ENCODE measurements around the gene GPR84. TPM values are rescaled to one million over a fixed set of nuclear protein-coding genes. Genes with fewer than 3 reads are reported as not detected.
A peak's percentile ranks its signal among the peaks of the same experiment; 100 is the strongest.

Gene GPR84
- total and polyA plus RNA-seq, 8 donors, result 0.46 to 1.4 (median 0.50) TPM; not detected in 5

DNA sequence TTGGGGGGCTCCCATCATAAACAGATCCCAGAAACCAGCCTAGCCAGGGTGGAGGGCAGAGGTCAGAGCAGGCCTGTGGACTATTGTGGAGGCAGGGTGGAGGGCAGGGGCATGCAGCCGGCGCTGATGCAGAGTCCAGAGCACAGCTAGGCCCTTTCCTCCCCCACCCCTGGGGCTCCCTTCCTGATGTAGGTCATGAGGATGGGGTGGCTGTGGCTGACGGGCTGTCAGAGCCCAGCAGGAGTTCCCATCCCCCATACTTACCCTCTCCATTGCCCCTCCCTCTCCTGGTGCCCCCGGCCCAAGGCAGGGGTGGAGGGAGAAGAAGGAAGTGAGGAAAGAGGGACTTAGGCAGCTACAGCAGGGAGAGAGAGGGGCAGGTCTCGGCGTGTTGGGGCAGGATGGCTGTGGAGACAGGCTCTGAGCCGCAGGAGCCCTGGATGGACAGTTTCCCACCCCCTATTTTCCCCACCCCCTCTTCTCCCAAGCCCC, 25.9 kb upstream of the GPR84 start:
- H3K27me3 ChIP-seq, result no peaks in the 10 kb centered on the region
- no peak for TF ChIP-seq CTCF (IDR thresholded peaks at IDR 0.05)
- TF ChIP-seq POLR2A (IDR thresholded peaks at IDR 0.05), result no peak
- TF ChIP-seq POLR2AphosphoS5 (IDR thresholded peaks at IDR 0.05), result no peak
- no peak for TF ChIP-seq EP300 (IDR thresholded peaks at IDR 0.05)
- H3K4me3 ChIP-seq, result peak overlapping the region in 1 of 4 donors; percentile 47
- H3K4me1 ChIP-seq, result peaks cover 0 to 43% (median 23%) of the 10 kb centered on the region in 4 donors
- intact Hi-C loops (cut with DNase I; ENCODE audit: low total_unique reads), result no loop called here
- H3K9me3 ChIP-seq, result no peaks in the 10 kb centered on the region
- 49 to 83% (median 73%) methylated on average over 3 to 7 of the region's 7 CpGs for WGBS, 5 donors
- H3K36me3 ChIP-seq, result peaks cover 5 to 25% (median 15%) of the 10 kb centered on the region in 4 donors
- H3K27ac ChIP-seq, result no peak overlapping the region
- no peak for DNase-seq

GRCh38 chr12:54389607-54390175, 25.4 kb upstream of the GPR84 start:
- H3K36me3 ChIP-seq, result peaks cover 0 to 20% (median 9%) of the 10 kb centered on the region in 4 donors
- intact Hi-C loops (cut with DNase I; ENCODE audit: low total_unique reads), result no loop called here
- H3K27me3 ChIP-seq, result no peaks in the 10 kb centered on the region
- H3K27ac ChIP-seq, result no peak overlapping the region
- no peaks in the 10 kb centered on the region for H3K9me3 ChIP-seq
- peaks cover 0 to 48% (median 25%) of the 10 kb centered on the region in 4 donors for H3K4me1 ChIP-seq
- no peak overlapping the region for H3K4me3 ChIP-seq
- DNase-seq, result no peak
- TF ChIP-seq POLR2A (IDR thresholded peaks at IDR 0.05), result no peak
- WGBS, 5 donors, result 87 to 93% (median 91%) methylated on average over 4 to 5 of the region's 5 CpGs

GRCh38 chr12:54389134-54389508, 24.8 kb upstream of the GPR84 start:
- no peak overlapping the region for H3K27ac ChIP-seq
- no peaks in the 10 kb centered on the region for H3K27me3 ChIP-seq
- peaks cover 0 to 14% (median 4%) of the 10 kb centered on the region in 4 donors for H3K36me3 ChIP-seq
- 84 to 94% (median 90%) methylated on average over 3 of the region's 3 CpGs for WGBS, 5 donors
- no peaks in the 10 kb centered on the region for H3K9me3 ChIP-seq
- H3K4me3 ChIP-seq, result no peak overlapping the region
- H3K4me1 ChIP-seq, result peaks cover 0 to 54% (median 28%) of the 10 kb centered on the region in 4 donors
- intact Hi-C loops (cut with DNase I; ENCODE audit: low total_unique reads), result no loop called here
- TF ChIP-seq POLR2AphosphoS5 (IDR thresholded peaks at IDR 0.05) (no peak), EP300 (IDR thresholded peaks at IDR 0.05) (no peak), POLR2A (IDR thresholded peaks at IDR 0.05) (no peak), CTCF (IDR thresholded peaks at IDR 0.05) (no peak)
- DNase-seq, result no peak

- Histone ChIP-seq H3K27me3 (no peaks in the 10 kb centered on the region), H3K27ac (peak overlapping the region in 1 of 5 donors; percentile 46), H3K36me3 (peaks cover 0 to 11% (median 0%) of the 10 kb centered on the region in 4 donors), H3K4me3 (no peak overlapping the region), H3K9me3 (no peaks in the 10 kb centered on the region), H3K4me1 (peaks cover 0 to 58% (median 28%) of the 10 kb centered on the region in 4 donors)
- 67 to 80% (median 73%) methylated on average over 4 of the region's 4 CpGs for WGBS, 5 donors
- TF ChIP-seq POLR2AphosphoS5 (IDR thresholded peaks at IDR 0.05), result no peak
- no peak for DNase-seq
- intact Hi-C loops (cut with DNase I; ENCODE audit: low total_unique reads), result no loop called here
Measured at GRCh38 chr12:54388237-54389133, 24.2 kb upstream of the GPR84 start.

DNA sequence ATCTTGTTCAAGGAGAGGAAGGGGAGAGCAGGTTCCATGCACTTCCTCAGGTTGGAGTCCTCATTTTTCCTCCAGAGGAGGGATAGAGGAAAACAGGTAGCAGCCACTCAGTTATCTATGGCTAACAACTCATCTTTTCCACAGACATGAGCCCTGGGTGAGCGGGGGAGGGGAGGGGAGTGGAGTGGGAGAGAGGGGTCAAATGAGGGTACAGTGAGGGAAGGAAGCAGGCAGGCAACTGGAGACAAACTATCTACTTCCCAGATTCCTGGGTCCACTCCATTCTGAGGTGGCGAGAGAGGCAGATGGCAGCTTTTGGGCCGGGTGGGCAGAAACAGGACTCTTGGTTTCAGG, 22.8 kb upstream of the GPR84 start:
- no peak for DNase-seq
- no peak overlapping the region for H3K4me3 ChIP-seq
- H3K27ac ChIP-seq, result no peak overlapping the region
- intact Hi-C loops (cut with DNase I; ENCODE audit: low total_unique reads), result no loop called here
- no peaks in the 10 kb centered on the region for H3K9me3 ChIP-seq
- no peak for TF ChIP-seq EP300 (IDR thresholded peaks at IDR 0.05)
- no peak for TF ChIP-seq POLR2A (IDR thresholded peaks at IDR 0.05)
- TF ChIP-seq CTCF (IDR thresholded peaks at IDR 0.05), result no peak
- no peak for TF ChIP-seq POLR2AphosphoS5 (IDR thresholded peaks at IDR 0.05)
- no peaks in the 10 kb centered on the region for H3K27me3 ChIP-seq
- peaks cover 0 to 3% (median 0%) of the 10 kb centered on the region in 4 donors for H3K36me3 ChIP-seq
- 87 to 98% (median 96%) methylated on average over 3 of the region's 3 CpGs for WGBS, 5 donors
- H3K4me1 ChIP-seq, result peaks cover 0 to 57% (median 28%) of the 10 kb centered on the region in 4 donors
